IPS-15b (cell line): ENCODE results near the gene CMIP.
A peak's percentile ranks its signal among the peaks of the same experiment; 100 is the strongest.

Experiments
- H3K27me3 ChIP-seq: one replicate; pipeline ENCODE4 v1.6.1; 2013; ENCODE audit warnings: low read length; ENCODE audit not compliant: control insufficient read depth, insufficient read depth
- H3K36me3 ChIP-seq: one replicate; pipeline ENCODE4 v1.6.1; 2013; ENCODE audit warnings: low read length; ENCODE audit not compliant: control insufficient read depth, insufficient read depth
- H3K4me1 ChIP-seq: one replicate; pipeline ENCODE4 v1.6.1; 2013; ENCODE audit warnings: mild to moderate bottlenecking, low read length; ENCODE audit not compliant: control insufficient read depth, insufficient read depth
- H3K4me3 ChIP-seq: one replicate; pipeline ENCODE4 v1.5.1; 2013; ENCODE audit warnings: low read depth, low read length
- H3K9ac ChIP-seq: one replicate; pipeline ENCODE4 v1.6.1; 2013; ENCODE audit warnings: low read depth, mild to moderate bottlenecking, low read length
- H3K9me3 ChIP-seq: one replicate; pipeline ENCODE4 v1.6.1; 2013; ENCODE audit warnings: mild to moderate bottlenecking, low read length; ENCODE audit not compliant: control insufficient read depth, insufficient read depth

CMIP gene

DNA sequence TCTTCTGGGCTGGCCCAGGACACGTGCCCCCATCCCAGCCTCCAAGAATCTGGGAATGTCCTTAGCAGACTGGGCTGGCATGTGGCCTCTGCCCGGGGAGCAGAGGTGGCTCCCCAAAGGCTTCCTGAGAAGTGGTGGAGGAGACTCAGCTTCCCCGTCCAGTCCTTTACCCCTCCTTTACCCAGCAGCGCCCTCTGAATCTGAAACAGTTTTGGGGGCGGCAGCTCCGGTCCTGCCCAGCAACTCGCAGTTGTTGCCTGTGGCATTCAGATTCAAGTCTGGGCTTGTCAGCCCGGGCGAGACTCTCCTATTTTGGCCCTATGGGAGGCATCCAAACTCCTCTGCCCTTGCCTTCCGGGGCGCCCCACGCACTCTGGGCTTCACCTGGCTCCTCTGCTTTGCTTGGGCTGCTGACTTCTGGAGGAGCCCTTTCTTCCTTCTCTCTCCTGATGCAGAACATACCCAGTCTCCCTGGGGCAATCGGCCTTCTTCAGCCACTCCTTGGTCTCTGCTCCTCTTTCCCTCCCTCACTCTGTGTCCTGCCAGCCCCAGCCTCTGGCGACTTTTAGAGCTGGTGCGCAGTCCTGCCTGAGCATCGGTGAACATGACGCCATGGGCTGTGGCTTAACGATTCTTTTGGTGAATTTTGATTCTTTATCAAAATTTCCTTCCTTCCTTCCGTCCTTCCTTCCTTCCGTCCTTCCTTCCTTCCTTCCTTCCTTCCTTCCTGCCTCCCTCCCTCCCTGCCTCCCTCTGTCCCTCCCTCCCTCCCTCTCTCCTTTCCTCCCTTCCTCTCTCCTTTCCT, 55.2 kb downstream of the CMIP start:
- H3K9ac ChIP-seq = no peak overlapping the region
- H3K36me3 ChIP-seq = peaks cover 3% of the 10 kb centered on the region
- peaks cover 3% of the 10 kb centered on the region for H3K4me1 ChIP-seq
- no peak overlapping the region for H3K4me3 ChIP-seq
- no peaks in the 10 kb centered on the region for H3K9me3 ChIP-seq
- H3K27me3 ChIP-seq = no peaks in the 10 kb centered on the region

- Histone ChIP-seq H3K4me1 (peaks cover 3% of the 10 kb centered on the region), H3K9me3 (no peaks in the 10 kb centered on the region)
These were observed 56.4 kb downstream of the CMIP start for GRCh38 chr16:81500833-81501521.

DNA sequence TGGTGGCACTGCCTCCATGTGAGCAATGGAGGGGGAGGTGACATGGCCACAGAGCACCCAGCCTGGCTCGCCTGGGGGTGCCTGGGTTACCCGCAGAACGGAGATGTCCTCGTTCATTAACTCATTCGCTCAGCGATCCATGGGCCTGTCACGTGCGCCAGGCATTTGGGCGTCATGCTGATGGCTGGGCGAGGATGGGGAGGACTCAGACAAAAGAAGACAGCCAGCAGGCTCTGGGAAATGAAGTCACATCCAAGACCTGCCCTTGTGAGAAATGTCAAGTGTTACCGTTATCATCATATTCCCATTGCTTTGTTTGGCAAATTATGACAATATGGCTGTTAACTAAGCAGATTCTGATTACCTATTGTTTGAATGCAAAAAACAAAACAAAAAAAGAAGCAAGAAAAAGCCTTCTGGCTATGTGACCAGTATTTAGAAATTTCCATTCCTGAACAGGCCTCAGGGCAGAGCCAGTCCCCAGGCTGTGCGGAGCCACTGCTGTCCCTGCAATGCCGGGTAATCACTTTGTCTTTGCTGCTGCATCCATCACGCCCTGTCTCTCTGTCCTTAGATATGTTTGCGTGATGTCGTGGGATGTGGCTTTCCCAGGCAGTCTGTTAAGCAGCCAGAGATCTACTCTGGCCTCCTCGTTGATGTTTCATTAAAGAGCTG, 57.9 kb downstream of the CMIP start:
- no peak overlapping the region for H3K9ac ChIP-seq
- H3K4me3 ChIP-seq = no peak overlapping the region
- H3K9me3 ChIP-seq = no peaks in the 10 kb centered on the region
- peaks cover 3% of the 10 kb centered on the region for H3K36me3 ChIP-seq
- H3K4me1 ChIP-seq = peaks cover 3% of the 10 kb centered on the region
- no peaks in the 10 kb centered on the region for H3K27me3 ChIP-seq

More at GRCh38 chr16:81500833-81501521, 56.4 kb downstream of the CMIP start:
- no peaks in the 10 kb centered on the region for H3K27me3 ChIP-seq
- H3K36me3 ChIP-seq = peaks cover 3% of the 10 kb centered on the region
- no peak overlapping the region for H3K9ac ChIP-seq
- H3K4me3 ChIP-seq = no peak overlapping the region

DNA sequence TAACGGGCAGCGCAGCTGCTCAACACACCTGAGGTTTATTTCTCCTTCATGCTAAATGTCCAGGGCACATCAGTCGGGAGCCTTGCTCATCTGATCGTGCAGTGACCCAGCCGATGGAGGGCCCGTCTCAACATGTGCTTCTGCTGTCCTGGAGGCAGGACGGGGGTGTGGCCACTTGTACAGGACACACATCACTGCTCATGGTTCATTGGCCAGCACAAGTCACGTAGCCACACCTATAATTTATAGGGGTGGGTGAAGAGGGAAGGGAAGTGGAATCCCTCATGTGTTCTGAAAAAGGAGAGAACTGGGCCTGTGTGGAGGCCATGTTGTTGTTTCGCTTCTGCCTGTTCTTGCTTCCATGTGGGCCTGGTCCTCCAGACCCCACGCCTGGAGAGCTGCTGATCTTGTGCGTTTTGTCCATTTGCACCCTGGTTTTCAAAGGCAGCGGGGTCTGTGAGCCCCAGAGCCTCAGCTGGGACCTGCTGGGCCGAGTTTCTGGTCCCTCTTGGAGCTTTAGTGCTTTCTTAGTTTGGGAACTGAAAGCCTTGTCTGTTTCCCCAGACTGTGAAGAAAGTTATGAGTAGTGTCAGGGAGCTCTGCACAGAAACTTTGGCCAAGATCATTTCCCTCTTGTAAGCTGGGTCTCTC, 60.5 kb downstream of the CMIP start:
- no peak overlapping the region for H3K9ac ChIP-seq
- no peaks in the 10 kb centered on the region for H3K27me3 ChIP-seq
- H3K4me1 ChIP-seq = peaks cover 3% of the 10 kb centered on the region
- no peak overlapping the region for H3K4me3 ChIP-seq
- no peaks in the 10 kb centered on the region for H3K9me3 ChIP-seq
- H3K36me3 ChIP-seq = no peaks in the 10 kb centered on the region

- Histone ChIP-seq H3K9me3 (no peaks in the 10 kb centered on the region), H3K4me1 (no peaks in the 10 kb centered on the region), H3K4me3 (no peak overlapping the region), H3K9ac (no peak overlapping the region), H3K27me3 (no peaks in the 10 kb centered on the region), H3K36me3 (no peaks in the 10 kb centered on the region)
These were observed 64.8 kb downstream of the CMIP start for GRCh38 chr16:81509404-81509803.

DNA sequence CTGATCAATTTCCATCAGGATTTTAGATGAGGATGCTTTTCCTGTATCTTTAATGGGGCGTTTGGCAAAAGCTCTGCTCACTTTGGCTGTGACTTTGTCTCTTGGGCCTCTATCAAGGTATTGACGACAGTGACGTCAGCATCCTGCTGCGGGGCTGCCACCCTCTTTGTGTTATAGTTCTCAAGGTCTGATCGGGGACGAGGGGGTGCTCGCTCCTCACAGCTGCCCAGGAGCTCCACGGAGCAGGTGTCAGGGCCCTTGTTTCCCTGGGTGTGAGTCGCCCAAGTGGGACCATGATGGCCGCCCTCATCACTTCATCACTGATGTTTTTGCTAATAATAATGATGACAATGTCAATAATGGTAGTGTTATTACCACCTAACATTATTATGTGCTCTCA, 65.4 kb downstream of the CMIP start:
- Histone ChIP-seq H3K4me1 (no peaks in the 10 kb centered on the region), H3K9ac (no peak overlapping the region), H3K4me3 (no peak overlapping the region)

DNA sequence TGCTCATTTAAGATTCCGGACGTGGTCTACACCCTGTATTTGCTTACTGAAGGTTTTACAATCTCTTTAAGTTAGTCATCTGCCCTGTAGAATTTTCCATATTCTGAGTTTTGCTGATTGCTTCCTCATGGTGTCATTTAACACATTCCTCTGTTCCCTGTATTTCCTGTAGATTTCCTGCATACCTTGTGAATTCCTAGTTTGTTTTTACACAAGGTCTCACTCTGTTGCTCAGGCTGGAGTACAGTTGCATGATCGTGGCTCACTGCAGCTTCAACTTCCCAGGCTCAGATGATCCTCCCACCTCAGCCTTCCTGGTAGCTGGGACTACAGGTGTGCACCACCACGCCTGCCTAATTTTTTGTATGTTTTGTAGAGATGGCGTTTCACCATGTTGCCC, 66.8 kb downstream of the CMIP start:
- Histone ChIP-seq H3K4me1 (no peaks in the 10 kb centered on the region), H3K4me3 (no peak overlapping the region), H3K9ac (no peak overlapping the region), H3K27me3 (no peaks in the 10 kb centered on the region), H3K9me3 (no peaks in the 10 kb centered on the region), H3K36me3 (no peaks in the 10 kb centered on the region)

More for the DNA sequence above, 65.4 kb downstream of the CMIP start:
- H3K27me3 ChIP-seq = no peaks in the 10 kb centered on the region
- H3K36me3 ChIP-seq = no peaks in the 10 kb centered on the region
- H3K9me3 ChIP-seq = no peaks in the 10 kb centered on the region

DNA sequence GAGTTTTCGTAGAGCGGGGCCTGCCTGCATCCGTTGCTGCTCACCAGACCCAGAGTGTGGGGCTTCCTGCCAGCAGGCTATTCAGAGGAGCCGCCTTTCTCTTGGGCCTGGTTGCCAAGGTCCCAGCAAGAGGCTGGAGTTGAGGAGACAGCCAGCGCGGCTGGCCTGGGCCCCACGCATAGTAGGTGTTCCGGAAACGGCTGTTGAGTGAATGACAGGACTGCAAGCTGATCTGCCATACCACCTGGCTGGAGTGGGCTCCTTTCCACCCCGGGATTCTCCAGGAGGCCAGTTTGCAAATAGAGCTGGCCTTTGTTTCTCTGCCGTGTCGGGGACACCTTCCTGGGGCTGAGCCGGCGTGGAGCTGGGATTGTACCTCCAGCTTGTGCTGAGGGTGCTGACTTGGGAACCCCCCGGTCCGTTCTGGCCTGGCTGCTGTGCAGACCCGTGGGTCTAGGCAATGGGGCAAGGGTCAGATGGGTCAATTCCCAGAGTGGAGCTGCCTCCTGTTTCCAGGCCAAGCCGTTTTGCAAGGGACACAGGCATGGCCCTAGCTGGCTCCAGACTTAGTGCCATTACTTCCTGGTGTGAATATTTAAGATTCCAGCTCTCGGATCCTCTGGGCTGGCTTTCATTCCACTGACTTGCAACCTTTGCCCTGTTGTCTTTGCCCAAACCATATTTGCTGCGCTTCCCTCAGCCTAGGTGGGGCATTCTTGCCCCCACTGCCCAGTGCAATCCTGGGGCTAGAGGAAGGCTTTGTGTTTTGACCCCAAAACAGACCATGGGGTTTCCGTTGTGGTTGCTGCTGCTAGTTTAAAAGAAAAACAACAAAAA, 68.8 kb downstream of the CMIP start:
- Histone ChIP-seq H3K4me1 (no peaks in the 10 kb centered on the region), H3K4me3 (no peak overlapping the region)

DNA sequence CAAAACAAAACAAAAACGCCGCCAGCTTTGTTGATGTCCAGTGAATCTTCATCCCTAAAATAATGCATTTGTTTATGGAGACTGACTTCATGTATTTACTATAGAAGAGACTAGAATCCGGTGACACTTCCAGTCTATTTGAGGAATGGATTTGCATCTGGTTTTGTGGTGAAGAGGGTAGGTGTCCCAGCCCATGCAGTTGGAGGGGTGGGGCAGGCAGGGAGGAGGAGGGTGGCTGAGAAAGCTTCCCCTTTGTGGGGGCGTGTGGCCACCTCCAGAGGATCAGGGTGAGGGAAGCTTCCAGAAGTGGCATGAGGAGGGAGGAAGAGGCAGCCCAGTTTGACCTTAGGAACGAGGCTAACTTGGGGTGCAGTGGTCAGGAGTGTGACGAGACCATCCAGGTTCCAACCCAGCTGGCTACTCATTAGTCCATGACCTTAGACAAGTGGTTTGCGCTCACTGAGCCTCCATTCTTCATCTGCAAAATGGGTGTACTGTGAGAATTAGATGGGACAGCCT, 69.5 kb downstream of the CMIP start:
- Histone ChIP-seq H3K9ac (no peak overlapping the region), H3K4me1 (no peaks in the 10 kb centered on the region), H3K9me3 (no peaks in the 10 kb centered on the region), H3K27me3 (no peaks in the 10 kb centered on the region), H3K36me3 (no peaks in the 10 kb centered on the region), H3K4me3 (no peak overlapping the region)

More for the DNA sequence above, 68.8 kb downstream of the CMIP start:
- H3K9ac ChIP-seq = peak overlapping the region; percentile 29
- no peaks in the 10 kb centered on the region for H3K36me3 ChIP-seq
- no peaks in the 10 kb centered on the region for H3K9me3 ChIP-seq
- no peaks in the 10 kb centered on the region for H3K27me3 ChIP-seq

DNA sequence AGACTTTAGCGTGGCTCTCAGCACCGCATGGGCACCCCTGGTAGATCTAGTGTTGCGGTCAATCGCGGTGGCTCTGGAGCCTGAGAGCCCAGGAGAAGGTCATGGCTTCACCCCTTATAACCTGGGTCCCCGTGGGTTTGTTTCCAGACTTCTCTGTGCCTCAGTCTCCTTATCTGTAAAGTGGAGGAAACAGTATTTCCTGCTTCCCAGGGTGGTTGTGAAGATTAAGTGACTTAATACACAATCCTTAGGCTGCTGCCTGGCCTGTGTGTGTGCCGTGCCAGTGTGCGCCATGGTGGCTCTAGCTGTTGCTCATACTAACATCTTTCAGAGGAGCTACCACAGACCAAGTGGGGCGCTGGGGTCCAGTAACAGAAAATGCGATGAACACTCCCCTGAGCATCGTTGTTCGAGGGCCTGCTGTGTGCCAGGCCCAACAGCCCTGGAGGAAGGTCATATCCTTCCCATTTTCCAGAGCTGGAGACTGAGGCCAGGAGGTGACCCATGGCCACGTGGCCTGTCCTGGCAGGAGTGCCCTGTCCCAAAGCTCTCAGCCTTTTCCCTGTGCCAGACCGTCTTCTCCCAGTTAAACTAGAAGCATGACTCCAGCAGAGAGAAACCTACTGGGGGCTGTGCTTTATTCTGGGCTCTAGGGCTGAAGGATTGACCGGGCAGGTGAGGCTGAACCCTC, 70.1 kb downstream of the CMIP start:
- Histone ChIP-seq H3K9me3 (no peaks in the 10 kb centered on the region), H3K36me3 (no peaks in the 10 kb centered on the region), H3K9ac (no peak overlapping the region), H3K4me3 (no peak overlapping the region), H3K4me1 (no peaks in the 10 kb centered on the region), H3K27me3 (no peaks in the 10 kb centered on the region)
